ENCODE measurements around the gene SPPL3. TPM values are rescaled to one million over a fixed set of nuclear protein-coding genes. Genes with fewer than 3 reads are reported as not detected.

Gene SPPL3
- total and polyA plus RNA-seq, 8 donors: 5.0 to 63.4 (median 18.0) TPM

DNA sequence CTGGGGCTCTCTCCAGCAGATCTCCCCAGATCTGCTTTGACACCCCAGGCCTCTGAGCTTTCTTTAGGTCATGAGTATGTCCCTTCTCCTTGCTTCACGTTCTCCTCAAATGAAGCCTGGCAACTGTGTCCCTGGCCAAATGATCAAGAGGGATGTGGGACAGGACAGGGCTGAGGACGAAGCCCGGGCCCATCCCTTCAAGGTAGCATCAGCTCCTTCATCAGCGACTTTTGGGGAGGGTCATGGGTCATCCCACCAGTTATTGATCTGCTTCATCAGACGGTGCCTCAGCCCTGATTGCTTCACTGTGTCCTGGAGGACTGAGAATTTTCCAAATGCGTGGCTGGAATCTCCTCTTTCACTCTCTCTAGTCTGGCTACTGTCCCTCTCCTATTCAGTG, 146.2 kb downstream of the SPPL3 start:
- Histone ChIP-seq H3K36me3 (peaks cover 3 to 28% (median 13%) of the 10 kb centered on the region in 4 donors), H3K27me3 (no peaks in the 10 kb centered on the region), H3K27ac (no peak overlapping the region), H3K9me3 (peaks cover 0 to 10% (median 5%) of the 10 kb centered on the region in 4 donors), H3K4me3 (no peak overlapping the region), H3K4me1 (peaks cover 4 to 20% (median 14%) of the 10 kb centered on the region in 4 donors)
- TF ChIP-seq, protein P1, sequence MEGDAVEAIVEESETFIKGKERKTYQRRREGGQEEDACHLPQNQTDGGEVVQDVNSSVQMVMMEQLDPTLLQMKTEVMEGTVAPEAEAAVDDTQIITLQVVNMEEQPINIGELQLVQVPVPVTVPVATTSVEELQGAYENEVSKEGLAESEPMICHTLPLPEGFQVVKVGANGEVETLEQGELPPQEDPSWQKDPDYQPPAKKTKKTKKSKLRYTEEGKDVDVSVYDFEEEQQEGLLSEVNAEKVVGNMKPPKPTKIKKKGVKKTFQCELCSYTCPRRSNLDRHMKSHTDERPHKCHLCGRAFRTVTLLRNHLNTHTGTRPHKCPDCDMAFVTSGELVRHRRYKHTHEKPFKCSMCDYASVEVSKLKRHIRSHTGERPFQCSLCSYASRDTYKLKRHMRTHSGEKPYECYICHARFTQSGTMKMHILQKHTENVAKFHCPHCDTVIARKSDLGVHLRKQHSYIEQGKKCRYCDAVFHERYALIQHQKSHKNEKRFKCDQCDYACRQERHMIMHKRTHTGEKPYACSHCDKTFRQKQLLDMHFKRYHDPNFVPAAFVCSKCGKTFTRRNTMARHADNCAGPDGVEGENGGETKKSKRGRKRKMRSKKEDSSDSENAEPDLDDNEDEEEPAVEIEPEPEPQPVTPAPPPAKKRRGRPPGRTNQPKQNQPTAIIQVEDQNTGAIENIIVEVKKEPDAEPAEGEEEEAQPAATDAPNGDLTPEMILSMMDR (IDR thresholded peaks at IDR 0.05): no peak
- TF ChIP-seq POLR2A (IDR thresholded peaks at IDR 0.05) (no peak), EP300 (IDR thresholded peaks at IDR 0.05) (no peak), POLR2AphosphoS5 (IDR thresholded peaks at IDR 0.05) (no peak)
- intact Hi-C loops (cut with DNase I; ENCODE audit: low total_unique reads): no loop called here
- no peak for DNase-seq
- WGBS, 5 donors: 80 to 92% (median 90%) methylated on average over 6 of the region's 6 CpGs

GRCh38 chr12:120757226-120757742, 146.9 kb downstream of the SPPL3 start:
- Histone ChIP-seq H3K27me3 (no peaks in the 10 kb centered on the region), H3K4me3 (no peak overlapping the region), H3K36me3 (peaks cover 0 to 22% (median 9%) of the 10 kb centered on the region in 4 donors), H3K27ac (no peak overlapping the region), H3K4me1 (peaks cover 4 to 16% (median 11%) of the 10 kb centered on the region in 4 donors), H3K9me3 (peaks cover 0 to 10% (median 5%) of the 10 kb centered on the region in 4 donors)
- TF ChIP-seq, protein P1 (IDR thresholded peaks at IDR 0.05): no peak
- TF ChIP-seq POLR2AphosphoS5 (IDR thresholded peaks at IDR 0.05) (no peak), EP300 (IDR thresholded peaks at IDR 0.05) (no peak), POLR2A (IDR thresholded peaks at IDR 0.05) (no peak)
- intact Hi-C loops (cut with DNase I; ENCODE audit: low total_unique reads): no loop called here
- no peak for DNase-seq
- 63 to 78% (median 66%) methylated on average over 4 of the region's 4 CpGs for WGBS, 5 donors

- no peaks in the 10 kb centered on the region for H3K4me1 ChIP-seq
- H3K36me3 ChIP-seq: peaks cover 0 to 7% (median 5%) of the 10 kb centered on the region in 4 donors
- H3K27ac ChIP-seq: no peak overlapping the region
- TF ChIP-seq POLR2AphosphoS5 (IDR thresholded peaks at IDR 0.05) (no peak), POLR2A (IDR thresholded peaks at IDR 0.05) (no peak), EP300 (IDR thresholded peaks at IDR 0.05) (no peak)
- TF ChIP-seq, protein P1 (IDR thresholded peaks at IDR 0.05): no peak
- H3K9me3 ChIP-seq: peaks cover 0 to 10% (median 5%) of the 10 kb centered on the region in 4 donors
- no peak for DNase-seq
- H3K27me3 ChIP-seq: no peaks in the 10 kb centered on the region
- intact Hi-C loops (cut with DNase I; ENCODE audit: low total_unique reads): no loop called here
- H3K4me3 ChIP-seq: no peak overlapping the region
Observed at GRCh38 chr12:120755269-120755668, 148.9 kb downstream of the SPPL3 start.

DNA sequence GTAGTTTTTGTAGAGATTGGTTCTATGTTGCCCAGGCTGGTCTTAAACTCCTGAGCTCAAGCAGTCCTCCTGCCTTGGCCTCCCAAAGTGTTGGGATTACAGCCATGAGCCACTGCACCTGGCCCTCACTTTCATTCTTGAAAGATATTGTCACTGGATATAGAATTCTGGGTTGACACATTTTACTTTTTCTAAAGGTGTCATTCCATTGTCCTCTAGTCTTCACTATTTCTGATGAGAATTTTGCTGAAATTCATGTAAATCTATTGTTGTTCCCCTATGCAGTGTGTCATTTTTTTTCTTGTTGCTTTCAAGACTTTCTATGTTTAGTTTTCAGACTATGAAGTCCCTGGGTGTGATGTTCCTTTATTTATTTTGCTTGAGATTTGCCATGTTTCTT, 149.4 kb downstream of the SPPL3 start:
- intact Hi-C loops (cut with DNase I; ENCODE audit: low total_unique reads): no loop called here
- TF ChIP-seq POLR2A (IDR thresholded peaks at IDR 0.05) (no peak), POLR2AphosphoS5 (IDR thresholded peaks at IDR 0.05) (no peak), EP300 (IDR thresholded peaks at IDR 0.05) (no peak)
- TF ChIP-seq, protein P1 (IDR thresholded peaks at IDR 0.05): no peak

More for the DNA sequence above, 149.4 kb downstream of the SPPL3 start:
- H3K36me3 ChIP-seq: peaks cover 0 to 6% (median 1%) of the 10 kb centered on the region in 4 donors
- peaks cover 0 to 10% (median 5%) of the 10 kb centered on the region in 4 donors for H3K9me3 ChIP-seq
- H3K4me3 ChIP-seq: no peak overlapping the region
- H3K27ac ChIP-seq: no peak overlapping the region
- no peaks in the 10 kb centered on the region for H3K4me1 ChIP-seq
- no peak for DNase-seq
- H3K27me3 ChIP-seq: no peaks in the 10 kb centered on the region

Data from stomach (tissue), 9 donors.